Cardiac fibroblast (primary cell): ENCODE data around the gene GLB1L3.

ENCODE experiments used
- DNase-seq, 2 donors: peaks; one replicate each; pipeline versions ENCODE4 v3.0.0 to v3.0.0-alpha.2; 2010; ENCODE audit warnings: low read depth in 2 of 2
- H3K4me3 ChIP-seq, 2 donors: replicated peaks in 1 of 2; 1 replicate in 1 of 2; 2 replicates in 1 of 2; pipeline ENCODE4 v1.5.1; 2011; ENCODE audit warnings: low read depth in 2 of 2, low read length in 2 of 2, mild to moderate bottlenecking in 2 of 2, moderate library complexity in 1 of 2
- TF ChIP-seq, protein P1 (sequence below): IDR thresholded peaks from one replicate; pipeline ENCODE4 v1.5.1; 2011; ENCODE audit warnings: low read depth, mild to moderate bottlenecking, low read length, inconsistent platforms

Gene GLB1L3

GRCh38 chr11:134334796-134335571 is 58.8 kb downstream of the GLB1L3 start:
- TF ChIP-seq, protein P1, sequence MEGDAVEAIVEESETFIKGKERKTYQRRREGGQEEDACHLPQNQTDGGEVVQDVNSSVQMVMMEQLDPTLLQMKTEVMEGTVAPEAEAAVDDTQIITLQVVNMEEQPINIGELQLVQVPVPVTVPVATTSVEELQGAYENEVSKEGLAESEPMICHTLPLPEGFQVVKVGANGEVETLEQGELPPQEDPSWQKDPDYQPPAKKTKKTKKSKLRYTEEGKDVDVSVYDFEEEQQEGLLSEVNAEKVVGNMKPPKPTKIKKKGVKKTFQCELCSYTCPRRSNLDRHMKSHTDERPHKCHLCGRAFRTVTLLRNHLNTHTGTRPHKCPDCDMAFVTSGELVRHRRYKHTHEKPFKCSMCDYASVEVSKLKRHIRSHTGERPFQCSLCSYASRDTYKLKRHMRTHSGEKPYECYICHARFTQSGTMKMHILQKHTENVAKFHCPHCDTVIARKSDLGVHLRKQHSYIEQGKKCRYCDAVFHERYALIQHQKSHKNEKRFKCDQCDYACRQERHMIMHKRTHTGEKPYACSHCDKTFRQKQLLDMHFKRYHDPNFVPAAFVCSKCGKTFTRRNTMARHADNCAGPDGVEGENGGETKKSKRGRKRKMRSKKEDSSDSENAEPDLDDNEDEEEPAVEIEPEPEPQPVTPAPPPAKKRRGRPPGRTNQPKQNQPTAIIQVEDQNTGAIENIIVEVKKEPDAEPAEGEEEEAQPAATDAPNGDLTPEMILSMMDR: no peak
- no peak for DNase-seq
- H3K4me3 ChIP-seq: no peak overlapping the region

DNA sequence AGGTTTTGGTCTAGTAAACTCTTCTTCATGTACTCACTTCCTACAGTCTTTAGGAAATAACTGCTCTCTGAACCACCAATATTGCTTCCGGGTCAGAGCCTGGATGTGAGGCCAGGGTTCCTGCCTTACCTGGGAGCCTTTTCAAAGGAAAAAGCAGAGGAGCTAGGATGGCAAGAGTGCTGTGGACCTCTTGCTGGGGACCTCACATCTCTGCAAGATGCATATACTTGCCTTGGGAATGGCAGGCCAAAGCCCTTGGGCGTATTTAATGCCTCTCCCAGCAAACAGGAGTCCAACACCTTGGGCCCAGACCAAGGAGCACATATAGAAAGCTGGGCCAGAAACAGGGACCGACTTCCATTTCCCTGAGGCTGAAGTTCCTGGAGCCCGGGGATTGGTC is 60.9 kb downstream of the GLB1L3 start:
- TF ChIP-seq, protein P1: no peak
- H3K4me3 ChIP-seq: no peak overlapping the region
- no peak for DNase-seq

GRCh38 chr11:134338068-134338467 is 61.9 kb downstream of the GLB1L3 start:
- H3K4me3 ChIP-seq: no peak overlapping the region
- TF ChIP-seq, protein P1: no peak
- DNase-seq: no peak

- no peak for DNase-seq
- no peak overlapping the region for H3K4me3 ChIP-seq
- TF ChIP-seq, protein P1: no peak
These were observed 62.5 kb downstream of the GLB1L3 start for GRCh38 chr11:134338654-134339053.

DNA sequence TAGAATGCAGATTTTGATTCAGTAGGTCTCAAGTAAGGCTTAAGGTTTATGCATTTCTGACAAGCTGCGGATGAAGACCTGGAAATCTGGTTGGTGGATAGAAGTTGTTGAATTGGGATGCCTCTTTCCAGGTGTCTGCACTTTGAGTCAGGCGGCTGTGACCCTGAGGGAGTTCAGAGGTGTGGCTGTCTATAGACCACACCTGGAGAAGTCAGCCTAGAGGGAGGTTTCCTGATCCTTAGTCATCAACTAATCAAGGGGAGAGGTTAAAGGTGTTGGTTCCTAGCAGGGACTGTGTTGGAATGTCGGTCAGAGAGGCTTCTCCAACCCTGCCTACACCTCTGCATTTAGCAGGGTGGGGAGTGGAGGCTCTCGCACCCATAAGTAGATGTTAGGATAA is 63.6 kb downstream of the GLB1L3 start:
- TF ChIP-seq, protein P1: no peak
- DNase-seq: no peak
- H3K4me3 ChIP-seq: no peak overlapping the region

GRCh38 chr11:134340354-134340964 is 64.3 kb downstream of the GLB1L3 start:
- DNase-seq: no peak
- TF ChIP-seq, protein P1: no peak
- H3K4me3 ChIP-seq: no peak overlapping the region
